ENCODE measurements around the gene KIAA1614.
"Not testable (repeated sequence)": the region's sequence is repeated elsewhere in the genome, so short reads cannot be mapped to it uniquely, and the experiment has no call there.

Gene KIAA1614

GRCh38 chr1:180949616-180950000, 36.9 kb downstream of the KIAA1614 start:
- Histone ChIP-seq H3K4me1 (ENCODE audit: insufficient read depth, low read length) (peaks cover 8% of the 10 kb centered on the region; the same call in 1 of the 2 replicates), H3K9me3 (ENCODE audit: control insufficient read depth, insufficient read depth, low read length) (no peaks in the 10 kb centered on the region), H3K9ac (ENCODE audit: low read depth, low read length) (no peak overlapping the region), H3K36me3 (ENCODE audit: insufficient read depth, low read length) (no peaks in the 10 kb centered on the region)

- peaks cover 8% of the 10 kb centered on the region; the same call in 1 of the 2 replicates for H3K4me1 ChIP-seq (ENCODE audit: insufficient read depth, low read length)
- H3K9me3 ChIP-seq (ENCODE audit: control insufficient read depth, insufficient read depth, low read length): no peaks in the 10 kb centered on the region
- no peak overlapping the region for H3K9ac ChIP-seq (ENCODE audit: low read depth, low read length)
- H3K36me3 ChIP-seq (ENCODE audit: insufficient read depth, low read length): no peaks in the 10 kb centered on the region
Observed at GRCh38 chr1:180950321-180950720, 37.6 kb downstream of the KIAA1614 start.

- Histone ChIP-seq H3K9me3 (ENCODE audit: control insufficient read depth, insufficient read depth, low read length) (no peaks in the 10 kb centered on the region), H3K9ac (ENCODE audit: low read depth, low read length) (no peak overlapping the region), H3K4me1 (ENCODE audit: insufficient read depth, low read length) (peaks cover 8% of the 10 kb centered on the region; the same call in 1 of the 2 replicates), H3K36me3 (ENCODE audit: insufficient read depth, low read length) (no peaks in the 10 kb centered on the region)
Observed at GRCh38 chr1:180951186-180951745, 38.6 kb downstream of the KIAA1614 start.

GRCh38 chr1:180951836-180952656, 39.3 kb downstream of the KIAA1614 start:
- Histone ChIP-seq H3K9ac (ENCODE audit: low read depth, low read length) (no peak overlapping the region), H3K9me3 (ENCODE audit: control insufficient read depth, insufficient read depth, low read length) (no peaks in the 10 kb centered on the region), H3K36me3 (ENCODE audit: insufficient read depth, low read length) (no peaks in the 10 kb centered on the region), H3K4me1 (ENCODE audit: insufficient read depth, low read length) (peaks cover 8% of the 10 kb centered on the region; the same call in 1 of the 2 replicates)

- Histone ChIP-seq H3K9me3 (ENCODE audit: control insufficient read depth, insufficient read depth, low read length) (no peaks in the 10 kb centered on the region), H3K4me1 (ENCODE audit: insufficient read depth, low read length) (peaks cover 8% of the 10 kb centered on the region; the same call in 1 of the 2 replicates), H3K36me3 (ENCODE audit: insufficient read depth, low read length) (no peaks in the 10 kb centered on the region), H3K9ac (ENCODE audit: low read depth, low read length) (no peak overlapping the region)
Observed at GRCh38 chr1:180952657-180953013, 39.9 kb downstream of the KIAA1614 start.

GRCh38 chr1:180953291-180954004, 40.8 kb downstream of the KIAA1614 start:
- H3K9me3 ChIP-seq (ENCODE audit: control insufficient read depth, insufficient read depth, low read length): no peaks in the 10 kb centered on the region
- H3K36me3 ChIP-seq (ENCODE audit: insufficient read depth, low read length): 0 out of 2 replicates have a peak, but pooled peaks cover 2% of the 10 kb centered on the region
- H3K9ac ChIP-seq (ENCODE audit: low read depth, low read length): no peak overlapping the region
- peaks cover 8% of the 10 kb centered on the region; the same call in 1 of the 2 replicates for H3K4me1 ChIP-seq (ENCODE audit: insufficient read depth, low read length)

GRCh38 chr1:180954005-180954800, 41.5 kb downstream of the KIAA1614 start:
- no peaks in the 10 kb centered on the region for H3K9me3 ChIP-seq (ENCODE audit: control insufficient read depth, insufficient read depth, low read length)
- no peak overlapping the region for H3K9ac ChIP-seq (ENCODE audit: low read depth, low read length)
- peaks cover 8% of the 10 kb centered on the region; the same call in 1 of the 2 replicates for H3K4me1 ChIP-seq (ENCODE audit: insufficient read depth, low read length)
- H3K36me3 ChIP-seq (ENCODE audit: insufficient read depth, low read length): 0 out of 2 replicates have a peak, but pooled peaks cover 2% of the 10 kb centered on the region

GRCh38 chr1:180954801-180955165, 42.1 kb downstream of the KIAA1614 start:
- 0 out of 2 replicates have a peak, but pooled peaks cover 2% of the 10 kb centered on the region for H3K36me3 ChIP-seq (ENCODE audit: insufficient read depth, low read length)
- H3K9ac ChIP-seq (ENCODE audit: low read depth, low read length): no peak overlapping the region
- H3K9me3 ChIP-seq (ENCODE audit: control insufficient read depth, insufficient read depth, low read length): no peaks in the 10 kb centered on the region
- peaks cover 8% of the 10 kb centered on the region; the same call in 1 of the 2 replicates for H3K4me1 ChIP-seq (ENCODE audit: insufficient read depth, low read length)

GRCh38 chr1:180956028-180956640, 43.4 kb downstream of the KIAA1614 start:
- no peak overlapping the region for H3K9ac ChIP-seq (ENCODE audit: low read depth, low read length)
- H3K9me3 ChIP-seq (ENCODE audit: control insufficient read depth, insufficient read depth, low read length): no peaks in the 10 kb centered on the region; the same call in 1 of the 2 replicates
- peaks cover 8% of the 10 kb centered on the region; the same call in 1 of the 2 replicates for H3K4me1 ChIP-seq (ENCODE audit: insufficient read depth, low read length)
- 0 out of 2 replicates have a peak, but pooled peaks cover 2% of the 10 kb centered on the region for H3K36me3 ChIP-seq (ENCODE audit: insufficient read depth, low read length)

GRCh38 chr1:180959620-180960019, 46.9 kb downstream of the KIAA1614 start:
- not testable (repeated sequence) for H3K4me1 ChIP-seq (ENCODE audit: insufficient read depth, low read length); H3K9ac ChIP-seq (ENCODE audit: low read depth, low read length); H3K9me3 ChIP-seq (ENCODE audit: control insufficient read depth, insufficient read depth, low read length); H3K36me3 ChIP-seq (ENCODE audit: insufficient read depth, low read length)

- H3K4me1 ChIP-seq (ENCODE audit: insufficient read depth, low read length): no peaks in the 10 kb centered on the region
- H3K9ac ChIP-seq (ENCODE audit: low read depth, low read length): no peak overlapping the region
- H3K9me3 ChIP-seq (ENCODE audit: control insufficient read depth, insufficient read depth, low read length): no peaks in the 10 kb centered on the region; the same call in none of the 2 replicates
- peaks cover 2% of the 10 kb centered on the region; the same call in 1 of the 2 replicates for H3K36me3 ChIP-seq (ENCODE audit: insufficient read depth, low read length)
Observed at GRCh38 chr1:180961622-180962021, 48.9 kb downstream of the KIAA1614 start.

- Histone ChIP-seq H3K9ac (ENCODE audit: low read depth, low read length) (no peak overlapping the region), H3K36me3 (ENCODE audit: insufficient read depth, low read length) (peaks cover 2% of the 10 kb centered on the region; the same call in 1 of the 2 replicates), H3K9me3 (ENCODE audit: control insufficient read depth, insufficient read depth, low read length) (no peaks in the 10 kb centered on the region; the same call in none of the 2 replicates), H3K4me1 (ENCODE audit: insufficient read depth, low read length) (no peaks in the 10 kb centered on the region)
Observed at GRCh38 chr1:180962178-180962577, 49.5 kb downstream of the KIAA1614 start.

GRCh38 chr1:180964056-180964455, 51.4 kb downstream of the KIAA1614 start:
- Histone ChIP-seq H3K9ac (ENCODE audit: low read depth, low read length) (no peak overlapping the region), H3K9me3 (ENCODE audit: control insufficient read depth, insufficient read depth, low read length) (no peaks in the 10 kb centered on the region; the same call in none of the 2 replicates), H3K4me1 (ENCODE audit: insufficient read depth, low read length) (no peaks in the 10 kb centered on the region), H3K36me3 (ENCODE audit: insufficient read depth, low read length) (no peaks in the 10 kb centered on the region; the same call in 1 of the 2 replicates)

Measured in ES-I3 (cell line).